H9 (cell line): Measurements from ENCODE around the gene DYNLT4. TPM values are rescaled to one million over a fixed set of nuclear protein-coding genes. Genes with fewer than 3 reads are reported as not detected.
"Not testable (repeated sequence)": the region's sequence is repeated elsewhere in the genome, so short reads cannot be mapped to it uniquely, and the experiment has no call there.

Source experiments
- DNase-seq: peaks from one replicate; pipeline ENCODE4 v3.0.0-alpha.2; 2017
- H2AFZ ChIP-seq: one replicate; pipeline ENCODE4 v1.6.1; 2013; ENCODE audit warnings: mild to moderate bottlenecking, low read length, control low read depth, moderate library complexity
- H2AK5ac ChIP-seq: 2 replicates; pipeline ENCODE4 v1.6.1; 2013; ENCODE audit warnings: low read length, control low read depth, mixed read lengths; ENCODE audit not compliant: insufficient read length
- H2BK120ac ChIP-seq: one replicate; pipeline ENCODE4 v1.6.1; 2013; ENCODE audit warnings: low read depth, mild to moderate bottlenecking, low read length, control low read depth, inconsistent platforms; ENCODE audit not compliant: poor library complexity, severe bottlenecking
- H2BK12ac ChIP-seq: 2 replicates; pipeline ENCODE4 v1.6.1; 2013; ENCODE audit warnings: low read length, control low read depth, mixed read lengths, low read depth; ENCODE audit not compliant: insufficient read length
- H2BK15ac ChIP-seq: 2 replicates; pipeline ENCODE4 v1.6.1; 2013; ENCODE audit warnings: low read depth, low read length, control low read depth
- H2BK20ac ChIP-seq: one replicate; pipeline ENCODE4 v1.6.1; 2013; ENCODE audit warnings: low read depth, mild to moderate bottlenecking, low read length, control low read depth, inconsistent platforms; ENCODE audit not compliant: poor library complexity, severe bottlenecking
- H2BK5ac ChIP-seq: 2 replicates; pipeline ENCODE4 v1.6.1; 2013; ENCODE audit warnings: low read length, control low read depth, mixed read lengths; ENCODE audit not compliant: insufficient read length
- H3K14ac ChIP-seq: 2 replicates; pipeline ENCODE4 v1.6.1; 2013; ENCODE audit warnings: low read length, control low read depth; ENCODE audit not compliant: insufficient read depth
- H3K18ac ChIP-seq: 2 replicates; pipeline ENCODE4 v1.6.1; 2013; ENCODE audit warnings: low read depth, mild to moderate bottlenecking, mixed read lengths, low read length, control low read depth; ENCODE audit not compliant: insufficient read length
- H3K23ac ChIP-seq: 2 replicates; pipeline ENCODE4 v1.6.1; 2013; ENCODE audit warnings: low read length, control low read depth, mixed read lengths, low read depth; ENCODE audit not compliant: insufficient read length
- H3K23me2 ChIP-seq: 2 replicates; pipeline ENCODE4 v1.6.1; 2013; ENCODE audit warnings: low read depth, mild to moderate bottlenecking, mixed read lengths, low read length, control low read depth; ENCODE audit not compliant: insufficient read length, poor library complexity, severe bottlenecking
- H3K27ac ChIP-seq: 2 replicates; pipeline ENCODE4 v1.5.1; 2013; ENCODE audit warnings: low read length, control low read depth, mixed read lengths, low read depth; ENCODE audit not compliant: insufficient read length
- H3K27me3 ChIP-seq: 2 replicates; pipeline ENCODE4 v1.6.1; 2013; ENCODE audit warnings: low read length, control low read depth, inconsistent platforms; ENCODE audit not compliant: insufficient read depth
- H3K4ac ChIP-seq: 2 replicates; pipeline ENCODE4 v1.6.1; 2013; ENCODE audit warnings: low read depth, mild to moderate bottlenecking, control low read depth, inconsistent platforms, low read length, moderate library complexity
- H3K4me1 ChIP-seq: 2 replicates; pipeline ENCODE4 v1.6.1; 2013; ENCODE audit warnings: low read length, control low read depth, inconsistent platforms; ENCODE audit not compliant: insufficient read depth
- H3K4me2 ChIP-seq: 2 replicates; pipeline ENCODE4 v1.6.1; 2013; ENCODE audit warnings: low read length, control low read depth, mixed read lengths; ENCODE audit not compliant: insufficient read length, insufficient read depth
- H3K56ac ChIP-seq: 2 replicates; pipeline ENCODE4 v1.6.1; 2013; ENCODE audit warnings: low read depth, mild to moderate bottlenecking, mixed read lengths, low read length, control low read depth; ENCODE audit not compliant: insufficient read length
- H3K79me1 ChIP-seq: 2 replicates; pipeline ENCODE4 v1.6.1; 2013; ENCODE audit warnings: low read depth, mild to moderate bottlenecking, moderate library complexity, low read length, control low read depth, inconsistent platforms; ENCODE audit not compliant: insufficient read depth, poor library complexity, severe bottlenecking
- H3K79me2 ChIP-seq: 2 replicates; pipeline ENCODE4 v1.6.1; 2013; ENCODE audit warnings: low read length, control low read depth, inconsistent platforms; ENCODE audit not compliant: insufficient read depth
- H3K9ac ChIP-seq: 2 replicates; pipeline ENCODE4 v1.6.1; 2013; ENCODE audit warnings: low read length, control low read depth, mixed read lengths; ENCODE audit not compliant: insufficient read length; ENCODE audit errors: extremely low read depth
- H3K9me3 ChIP-seq: one replicate; pipeline ENCODE4 v1.6.1; 2013; ENCODE audit warnings: low read depth, low read length, inconsistent platforms; ENCODE audit not compliant: control insufficient read depth
- H3T11ph ChIP-seq: one replicate; pipeline ENCODE4 v1.6.1; 2013; ENCODE audit warnings: mild to moderate bottlenecking, low read length, control low read depth, inconsistent platforms
- H4K20me1 ChIP-seq: one replicate; pipeline ENCODE4 v1.6.1; 2013; ENCODE audit not compliant: control insufficient read depth, insufficient read length, insufficient read depth
- H4K5ac ChIP-seq: 2 replicates; pipeline ENCODE4 v1.6.1; 2013; ENCODE audit warnings: low read depth, mild to moderate bottlenecking, mixed read lengths, low read length, control low read depth; ENCODE audit not compliant: insufficient read length
- H4K8ac ChIP-seq: replicated peaks from 2 replicates; pipeline ENCODE4 v1.6.1; 2013; ENCODE audit warnings: low read length, control low read depth, mixed read lengths, low read depth; ENCODE audit not compliant: insufficient read length
- H4K91ac ChIP-seq: 2 replicates; pipeline ENCODE4 v1.6.1; 2013; ENCODE audit warnings: low read depth, mild to moderate bottlenecking, moderate library complexity, mixed read lengths, low read length, control low read depth; ENCODE audit not compliant: insufficient read length
- H3K27ac Mint-ChIP-seq, 3 experiments: 2 replicates in 2 of 3; 3 replicates in 1 of 3; pipeline ENCODE4 v1.8.0; 2020 to 2021; ENCODE audit warnings: mixed read lengths in 3 of 3, mild to moderate bottlenecking in 1 of 3, moderate library complexity in 1 of 3
- H3K27me3 Mint-ChIP-seq: 2 replicates; pipeline ENCODE4 v1.8.0; 2021; ENCODE audit warnings: low read depth, mild to moderate bottlenecking, moderate library complexity, mixed read lengths
- H3K36me3 Mint-ChIP-seq, 3 experiments: 2 replicates in 2 of 3; 3 replicates in 1 of 3; pipeline ENCODE4 v1.8.0; 2020 to 2021; ENCODE audit warnings: low read depth in 3 of 3, mixed read lengths in 3 of 3; ENCODE audit not compliant: insufficient read depth in 1 of 3
- H3K4me1 Mint-ChIP-seq, 2 experiments: 2 replicates each; pipeline ENCODE4 v1.8.0; 2020; ENCODE audit warnings: mixed read lengths in 2 of 2
- H3K4me3 Mint-ChIP-seq, 2 experiments: 2 replicates in 1 of 2; 3 replicates in 1 of 2; pipeline ENCODE4 v1.8.0; 2020 to 2021; ENCODE audit warnings: mild to moderate bottlenecking in 2 of 2, mixed read lengths in 2 of 2, moderate library complexity in 1 of 2
- H3K9me3 Mint-ChIP-seq, 2 experiments: 2 replicates in 1 of 2; 3 replicates in 1 of 2; pipeline ENCODE4 v1.8.0; 2020; ENCODE audit warnings: mild to moderate bottlenecking in 2 of 2, mixed read lengths in 2 of 2, moderate library complexity in 1 of 2
- CTCF ChIP-seq: fragments of 200-600 bp; sonication (generic); conservative IDR thresholded peaks from 3 replicates; pipeline ENCODE4 v1.8.0; 2021; ENCODE audit warnings: antibody characterized with exemption, mild to moderate bottlenecking
- WGBS: extraction: QIAGEN DNeasy Blood & Tissue Kit; methylation state at CpG from one replicate; pipeline ENCODE4 v1.1.7; 2013; ENCODE audit warnings: missing lambda C conversion rate, low lambda C conversion rate, mixed read lengths; ENCODE audit not compliant: insufficient read length; ENCODE audit errors: extremely low coverage; 5-methylcytosine and 5-hydroxymethylcytosine counted together
- total RNA-seq: library from RNA; stranded (reverse); gene quantifications from 2 replicates; pipeline ENCODE4 v1.2.1, GENCODE V29; 2021

The DYNLT4 gene
- total RNA-seq, 1 experiment from 2014 or later, result not detected

GRCh38 chr1:44839576-44839975 lies 32.4 kb upstream of the DYNLT4 start:
- peak overlapping the region in 1 of 3 experiments; percentile 61; a peak in 1 of 7 replicates for H3K27ac Mint-ChIP-seq

GRCh38 chr1:44838294-44838693 lies 31.1 kb upstream of the DYNLT4 start:
- H4K91ac ChIP-seq, H3K36me3 Mint-ChIP-seq, H3K56ac ChIP-seq, H2AK5ac ChIP-seq, H4K8ac ChIP-seq, H4K20me1 ChIP-seq, H3K4me1 Mint-ChIP-seq, H2BK15ac ChIP-seq, H3K4me1 ChIP-seq, H3K79me1 ChIP-seq, H3K9ac ChIP-seq, H3K79me2 ChIP-seq, H2BK12ac ChIP-seq, H3K9me3 Mint-ChIP-seq, H2BK5ac ChIP-seq, H3K9me3 ChIP-seq, H3K23ac ChIP-seq, H3K4ac ChIP-seq, H2BK20ac ChIP-seq, H3K27me3 ChIP-seq, H3K14ac ChIP-seq, H3K23me2 ChIP-seq, H3K4me2 ChIP-seq, H3K27ac ChIP-seq, H4K5ac ChIP-seq, DNase-seq, H2AFZ ChIP-seq, H3K18ac ChIP-seq, H2BK120ac ChIP-seq, H3K4me3 Mint-ChIP-seq, H3T11ph ChIP-seq: not testable (repeated sequence)
- Mint-ChIP-seq H3K27ac (peak overlapping the region in 1 of 3 experiments; percentile 22; a peak in 1 of 7 replicates), H3K27me3 (peaks cover 18% of the 10 kb centered on the region)
- no CpG with 5 or more reads among the region's 11 CpGs for WGBS

More at GRCh38 chr1:44839576-44839975, 32.4 kb upstream of the DYNLT4 start:
- Histone ChIP-seq H3K4me1 (no peaks in the 10 kb centered on the region), H4K20me1 (no peaks in the 10 kb centered on the region), H2BK120ac (no peak overlapping the region), H3K27ac (no peak overlapping the region), H2BK5ac (no peak overlapping the region), H3K9me3 (no peaks in the 10 kb centered on the region), H2BK15ac (no peak overlapping the region), H2AK5ac (no peak overlapping the region), H3K14ac (no peak overlapping the region), H3K79me1 (no peaks in the 10 kb centered on the region), H3K4ac (no peak overlapping the region), H3K18ac (no peak overlapping the region), H2BK12ac (no peak overlapping the region), H4K91ac (no peak overlapping the region), H3T11ph (no peak overlapping the region), H3K9ac (no peak overlapping the region), H2BK20ac (no peak overlapping the region), H3K4me2 (no peak overlapping the region), H2AFZ (no peak overlapping the region), H4K8ac (no peak overlapping the region), H3K23ac (no peak overlapping the region), H4K5ac (no peak overlapping the region), H3K79me2 (no peaks in the 10 kb centered on the region), H3K56ac (no peak overlapping the region), H3K27me3 (peaks cover 2% of the 10 kb centered on the region; the same call in 1 of the 2 replicates), H3K23me2 (peaks cover 11% of the 10 kb centered on the region)
- no CpG with 5 or more reads among the region's 4 CpGs for WGBS
- peaks cover 18% of the 10 kb centered on the region for H3K27me3 Mint-ChIP-seq
- H3K9me3 Mint-ChIP-seq, result no peaks in the 10 kb centered on the region
- H3K4me3 Mint-ChIP-seq, result no peak overlapping the region
- no peak for DNase-seq
- no peaks in the 10 kb centered on the region for H3K36me3 Mint-ChIP-seq
- TF ChIP-seq CTCF, result no peak
- H3K4me1 Mint-ChIP-seq, result peaks cover 3 to 7% of the 10 kb centered on the region in 2 experiments; a peak in 2 of 4 replicates
